GM19452 (cell line): Measurements from ENCODE around the gene LUM.
"Not testable (repeated sequence)": the region's sequence is repeated elsewhere in the genome, so short reads cannot be mapped to it uniquely, and the experiment has no call there.

ENCODE experiments used
- ATAC-seq: cut with Tn5 transposase; IDR thresholded peaks from one replicate; pipeline ENCODE4 v1.9.1; 2021; ENCODE audit not compliant: unreplicated experiment

Gene LUM

GRCh38 chr12:91109581-91110310 is 1.5 kb downstream of the LUM start:
- no peak for ATAC-seq

DNA sequence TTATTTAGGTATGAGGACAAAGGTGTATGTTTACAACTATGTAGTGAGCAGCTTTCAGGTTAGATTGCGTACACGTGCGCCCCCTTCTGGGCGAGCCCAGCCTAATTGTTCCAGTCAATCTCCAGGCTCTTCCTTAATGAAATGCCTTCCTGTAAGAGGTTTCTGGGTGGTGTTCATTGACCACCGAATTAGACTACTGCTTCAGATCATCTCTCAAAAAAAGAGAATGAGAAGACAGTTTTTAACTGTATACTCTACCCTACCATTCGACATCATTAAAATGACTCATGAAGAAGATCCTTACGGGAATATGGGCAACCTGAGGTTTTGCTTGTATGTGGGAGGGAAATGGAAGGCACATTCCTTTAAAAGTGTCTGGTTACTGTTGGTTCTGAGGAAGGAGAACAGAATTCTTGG is 2.1 kb downstream of the LUM start:
- peak; percentile 58 for ATAC-seq

GRCh38 chr12:91108196-91108755 is 3.0 kb downstream of the LUM start:
- ATAC-seq, result no peak

DNA sequence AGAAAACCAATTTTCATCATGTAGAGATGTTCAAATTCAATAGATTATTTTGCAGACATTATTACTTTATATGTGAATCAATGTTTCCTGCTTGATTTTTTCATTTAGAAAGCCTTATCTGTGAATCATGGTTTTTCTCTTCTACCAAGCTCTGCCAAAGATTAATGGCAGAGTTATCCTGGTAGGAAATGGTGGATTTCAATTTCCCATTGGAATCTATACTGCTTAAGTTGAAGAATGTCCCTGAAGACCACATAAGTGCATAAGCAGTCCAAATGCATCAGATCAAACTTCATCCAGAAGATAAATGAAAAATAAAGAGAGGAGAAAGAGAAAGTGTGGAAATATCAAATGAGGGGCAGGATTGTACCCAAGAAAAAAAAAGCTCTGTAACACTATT is 5.0 kb downstream of the LUM start:
- no peak for ATAC-seq

DNA sequence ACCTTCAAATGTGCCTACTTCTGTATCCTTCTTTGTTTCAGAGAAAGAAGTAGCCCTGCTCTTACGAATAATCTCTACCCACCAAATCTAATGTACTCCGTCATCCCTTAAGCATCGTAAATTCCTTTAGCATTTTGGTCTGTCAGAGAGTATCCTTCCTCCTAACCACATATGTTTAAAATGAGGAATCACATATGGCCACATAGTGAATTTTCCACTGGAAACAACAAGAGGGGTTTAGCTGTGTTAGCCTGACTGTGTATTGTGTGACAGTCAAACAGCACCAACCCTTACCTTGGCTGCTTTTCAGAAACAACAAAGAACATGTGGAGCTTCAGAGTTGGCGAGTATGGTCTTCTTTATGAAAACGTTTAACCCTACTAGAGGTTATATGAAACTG is 5.5 kb downstream of the LUM start:
- ATAC-seq, result no peak

DNA sequence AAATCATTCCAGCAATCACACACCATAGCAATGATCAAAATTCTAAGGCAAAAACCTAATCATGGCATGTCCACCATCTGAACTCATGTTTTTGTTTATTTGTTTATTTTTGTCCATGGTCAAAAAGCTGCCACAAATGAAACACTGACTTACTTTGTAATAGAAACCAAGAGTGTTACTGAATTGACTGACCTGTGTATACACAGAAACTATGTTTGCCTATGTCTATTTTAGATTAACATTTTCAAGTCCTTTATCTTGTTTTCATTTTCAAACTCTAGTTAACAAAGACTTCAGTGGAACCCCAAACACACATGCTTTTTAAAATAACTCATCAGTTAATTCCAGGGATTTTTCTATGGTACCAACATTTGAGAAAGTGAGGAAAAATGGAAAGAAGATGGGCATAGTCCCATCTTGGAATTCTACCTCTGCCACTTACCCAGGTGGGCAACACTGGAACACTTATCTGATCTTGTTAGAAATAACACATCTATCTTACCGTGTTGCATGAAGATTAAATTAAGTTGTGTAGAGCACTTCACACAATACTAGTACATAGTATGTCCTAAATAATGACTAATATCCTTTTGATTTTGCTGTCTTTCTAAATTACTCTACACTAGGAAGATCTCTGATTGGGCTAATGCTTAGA is 6.4 kb downstream of the LUM start:
- peak; percentile 51 for ATAC-seq

- ATAC-seq, result no peak
Measured at GRCh38 chr12:91103624-91104023, 7.7 kb downstream of the LUM start.

GRCh38 chr12:91103101-91103500 is 8.2 kb downstream of the LUM start:
- ATAC-seq, result no peak

- ATAC-seq, result no peak
Measured at GRCh38 chr12:91100906-91101305, 10.4 kb downstream of the LUM start.

DNA sequence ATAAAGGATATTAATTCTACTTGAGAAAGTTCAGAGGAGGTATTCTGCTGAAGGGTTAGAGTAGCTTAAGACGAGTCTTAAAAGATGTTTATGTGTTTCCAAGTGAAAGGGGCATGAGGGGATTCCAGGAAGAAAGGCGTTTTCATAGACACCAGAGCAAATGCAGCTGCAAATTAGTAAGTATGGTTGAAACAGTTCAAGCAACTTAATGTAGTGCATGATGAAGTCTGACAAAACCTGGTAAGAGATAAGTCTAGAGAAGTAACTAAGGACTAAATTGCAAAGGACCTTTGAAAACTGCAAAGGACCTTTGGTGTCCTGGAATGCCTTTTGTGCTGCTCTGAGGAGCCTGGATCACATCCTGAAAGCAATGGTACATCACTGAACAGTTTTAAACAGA is 11.5 kb downstream of the LUM start:
- no peak for ATAC-seq

DNA sequence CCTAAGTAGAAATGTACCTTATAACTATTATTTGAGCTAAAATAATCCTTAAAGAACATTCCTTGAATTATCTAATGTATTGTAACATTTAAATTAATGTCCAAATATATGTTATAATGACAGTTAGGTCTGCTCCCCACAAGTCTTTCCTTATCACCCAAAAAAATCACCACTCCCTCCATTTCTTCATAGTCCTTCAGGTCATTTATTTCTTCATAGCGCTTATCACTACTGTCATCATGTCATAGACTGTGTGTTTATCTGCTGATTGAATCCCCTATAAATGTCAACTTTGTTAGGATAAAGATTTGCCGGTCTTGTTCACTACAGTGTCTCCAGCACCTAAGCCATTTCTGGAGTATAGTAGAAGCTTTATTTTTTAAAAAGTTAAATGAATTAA is 12.0 kb downstream of the LUM start:
- no peak for ATAC-seq

- ATAC-seq, result no peak
Measured at GRCh38 chr12:91098941-91099340, 12.4 kb downstream of the LUM start.

- no peak for ATAC-seq
Measured at GRCh38 chr12:91098461-91098860, 12.8 kb downstream of the LUM start.

GRCh38 chr12:91094957-91095356 is 16.3 kb downstream of the LUM start:
- no peak for ATAC-seq

GRCh38 chr12:91094032-91094662 is 17.1 kb downstream of the LUM start:
- no peak for ATAC-seq

GRCh38 chr12:91093341-91093740 is 18.0 kb downstream of the LUM start:
- no peak for ATAC-seq

- ATAC-seq, result no peak
Measured at GRCh38 chr12:91091916-91092715, 19.2 kb downstream of the LUM start.

DNA sequence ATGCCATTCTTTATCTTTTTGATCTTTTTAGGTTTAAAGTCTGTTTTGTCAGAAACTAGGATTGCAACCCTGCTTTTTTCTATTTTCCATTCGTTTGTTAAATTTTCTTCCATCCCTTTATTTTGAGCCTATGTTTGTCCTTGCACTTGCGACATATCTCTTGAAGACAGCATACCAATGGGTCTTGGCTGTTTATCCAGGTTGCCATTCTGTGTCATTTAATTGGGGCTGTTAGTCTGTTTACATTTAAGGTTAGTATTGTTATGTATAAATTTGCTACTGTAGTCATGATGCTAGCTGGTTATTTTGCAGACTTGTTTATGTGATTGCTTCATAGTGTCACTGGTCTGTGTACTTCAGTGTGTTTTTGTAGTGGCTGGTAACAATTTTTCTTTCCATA is 21.3 kb downstream of the LUM start:
- ATAC-seq, result not testable (repeated sequence)

DNA sequence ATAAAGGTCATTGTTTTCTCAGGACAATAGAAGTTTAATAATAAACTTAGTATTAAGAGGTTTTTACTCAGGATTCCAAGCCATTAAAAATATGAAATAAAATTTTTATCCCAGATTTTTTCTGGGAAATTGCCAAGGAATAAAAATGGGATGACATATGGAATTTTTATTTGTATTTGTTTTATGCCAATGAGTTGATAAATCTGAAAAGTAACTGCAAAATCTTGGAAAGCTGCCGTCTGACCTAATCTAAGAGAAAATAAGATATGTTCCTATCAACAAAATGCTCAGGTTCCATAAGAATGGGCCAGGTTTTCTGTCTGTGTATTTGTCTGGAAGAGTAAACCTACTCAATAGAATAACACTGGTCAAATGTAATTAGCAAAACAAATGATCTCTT is 31.3 kb downstream of the LUM start:
- ATAC-seq, result no peak

GRCh38 chr12:91078501-91078900 is 32.8 kb downstream of the LUM start:
- ATAC-seq, result no peak
